ENCODE data around the gene CYP3A7. TPM values are rescaled to one million over a fixed set of nuclear protein-coding genes. Genes with fewer than 3 reads are reported as not detected.

Gene CYP3A7
- total RNA-seq, 1 experiment from 2014 or later: not detected

- no peaks in the 10 kb centered on the region for H3K36me3 Mint-ChIP-seq
- H3K9me3 Mint-ChIP-seq: no peaks in the 10 kb centered on the region
- POLR2A ChIA-PET: no interaction called here
- no peak for TF ChIP-seq ZMAT4 (CRISPR knock-in tag; IDR thresholded peaks at IDR 0.05)
- no peak for TF ChIP-seq NFATC4 (CRISPR knock-in tag; IDR thresholded peaks at IDR 0.05)
- TF ChIP-seq FOXP1 (CRISPR knock-in tag; IDR thresholded peaks at IDR 0.05; ENCODE audit: borderline replicate concordance): no peak
- no peak for TF ChIP-seq ZNF512 (CRISPR knock-in tag; IDR thresholded peaks at IDR 0.05; ENCODE audit: borderline replicate concordance)
- TF ChIP-seq RORB (CRISPR knock-in tag; IDR thresholded peaks at IDR 0.05): no peak
- no peak for TF ChIP-seq TEAD1 (CRISPR knock-in tag; IDR thresholded peaks at IDR 0.05)
- TF ChIP-seq, protein P1, sequence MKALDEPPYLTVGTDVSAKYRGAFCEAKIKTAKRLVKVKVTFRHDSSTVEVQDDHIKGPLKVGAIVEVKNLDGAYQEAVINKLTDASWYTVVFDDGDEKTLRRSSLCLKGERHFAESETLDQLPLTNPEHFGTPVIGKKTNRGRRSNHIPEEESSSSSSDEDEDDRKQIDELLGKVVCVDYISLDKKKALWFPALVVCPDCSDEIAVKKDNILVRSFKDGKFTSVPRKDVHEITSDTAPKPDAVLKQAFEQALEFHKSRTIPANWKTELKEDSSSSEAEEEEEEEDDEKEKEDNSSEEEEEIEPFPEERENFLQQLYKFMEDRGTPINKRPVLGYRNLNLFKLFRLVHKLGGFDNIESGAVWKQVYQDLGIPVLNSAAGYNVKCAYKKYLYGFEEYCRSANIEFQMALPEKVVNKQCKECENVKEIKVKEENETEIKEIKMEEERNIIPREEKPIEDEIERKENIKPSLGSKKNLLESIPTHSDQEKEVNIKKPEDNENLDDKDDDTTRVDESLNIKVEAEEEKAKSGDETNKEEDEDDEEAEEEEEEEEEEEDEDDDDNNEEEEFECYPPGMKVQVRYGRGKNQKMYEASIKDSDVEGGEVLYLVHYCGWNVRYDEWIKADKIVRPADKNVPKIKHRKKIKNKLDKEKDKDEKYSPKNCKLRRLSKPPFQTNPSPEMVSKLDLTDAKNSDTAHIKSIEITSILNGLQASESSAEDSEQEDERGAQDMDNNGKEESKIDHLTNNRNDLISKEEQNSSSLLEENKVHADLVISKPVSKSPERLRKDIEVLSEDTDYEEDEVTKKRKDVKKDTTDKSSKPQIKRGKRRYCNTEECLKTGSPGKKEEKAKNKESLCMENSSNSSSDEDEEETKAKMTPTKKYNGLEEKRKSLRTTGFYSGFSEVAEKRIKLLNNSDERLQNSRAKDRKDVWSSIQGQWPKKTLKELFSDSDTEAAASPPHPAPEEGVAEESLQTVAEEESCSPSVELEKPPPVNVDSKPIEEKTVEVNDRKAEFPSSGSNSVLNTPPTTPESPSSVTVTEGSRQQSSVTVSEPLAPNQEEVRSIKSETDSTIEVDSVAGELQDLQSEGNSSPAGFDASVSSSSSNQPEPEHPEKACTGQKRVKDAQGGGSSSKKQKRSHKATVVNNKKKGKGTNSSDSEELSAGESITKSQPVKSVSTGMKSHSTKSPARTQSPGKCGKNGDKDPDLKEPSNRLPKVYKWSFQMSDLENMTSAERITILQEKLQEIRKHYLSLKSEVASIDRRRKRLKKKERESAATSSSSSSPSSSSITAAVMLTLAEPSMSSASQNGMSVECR (CRISPR knock-in tag; IDR thresholded peaks at IDR 0.05; ENCODE audit: borderline replicate concordance): no peak
- TF ChIP-seq, protein P2, sequence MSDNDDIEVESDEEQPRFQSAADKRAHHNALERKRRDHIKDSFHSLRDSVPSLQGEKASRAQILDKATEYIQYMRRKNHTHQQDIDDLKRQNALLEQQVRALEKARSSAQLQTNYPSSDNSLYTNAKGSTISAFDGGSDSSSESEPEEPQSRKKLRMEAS (CRISPR knock-in tag; IDR thresholded peaks at IDR 0.05): no peak
- TF ChIP-seq GABPB1 (CRISPR knock-in tag; IDR thresholded peaks at IDR 0.05): no peak
- TF ChIP-seq TP53 (CRISPR knock-in tag; IDR thresholded peaks at IDR 0.05): no peak
- no peak for TF ChIP-seq GTF2I (CRISPR knock-in tag; conservative IDR thresholded peaks at IDR 0.05)
- TF ChIP-seq PREB (CRISPR knock-in tag; IDR thresholded peaks at IDR 0.05; ENCODE audit: borderline replicate concordance): no peak
- TF ChIP-seq NFYB (CRISPR knock-in tag; conservative IDR thresholded peaks at IDR 0.05; ENCODE audit: low read depth): no peak
- TF ChIP-seq ZNF219 (CRISPR knock-in tag; IDR thresholded peaks at IDR 0.05; ENCODE audit: borderline replicate concordance): no peak
- no peak for TF ChIP-seq USF2 (CRISPR knock-in tag; IDR thresholded peaks at IDR 0.05)
- no peak for TF ChIP-seq ZNF423 (CRISPR knock-in tag; IDR thresholded peaks at IDR 0.05)
- TF ChIP-seq, protein P3, sequence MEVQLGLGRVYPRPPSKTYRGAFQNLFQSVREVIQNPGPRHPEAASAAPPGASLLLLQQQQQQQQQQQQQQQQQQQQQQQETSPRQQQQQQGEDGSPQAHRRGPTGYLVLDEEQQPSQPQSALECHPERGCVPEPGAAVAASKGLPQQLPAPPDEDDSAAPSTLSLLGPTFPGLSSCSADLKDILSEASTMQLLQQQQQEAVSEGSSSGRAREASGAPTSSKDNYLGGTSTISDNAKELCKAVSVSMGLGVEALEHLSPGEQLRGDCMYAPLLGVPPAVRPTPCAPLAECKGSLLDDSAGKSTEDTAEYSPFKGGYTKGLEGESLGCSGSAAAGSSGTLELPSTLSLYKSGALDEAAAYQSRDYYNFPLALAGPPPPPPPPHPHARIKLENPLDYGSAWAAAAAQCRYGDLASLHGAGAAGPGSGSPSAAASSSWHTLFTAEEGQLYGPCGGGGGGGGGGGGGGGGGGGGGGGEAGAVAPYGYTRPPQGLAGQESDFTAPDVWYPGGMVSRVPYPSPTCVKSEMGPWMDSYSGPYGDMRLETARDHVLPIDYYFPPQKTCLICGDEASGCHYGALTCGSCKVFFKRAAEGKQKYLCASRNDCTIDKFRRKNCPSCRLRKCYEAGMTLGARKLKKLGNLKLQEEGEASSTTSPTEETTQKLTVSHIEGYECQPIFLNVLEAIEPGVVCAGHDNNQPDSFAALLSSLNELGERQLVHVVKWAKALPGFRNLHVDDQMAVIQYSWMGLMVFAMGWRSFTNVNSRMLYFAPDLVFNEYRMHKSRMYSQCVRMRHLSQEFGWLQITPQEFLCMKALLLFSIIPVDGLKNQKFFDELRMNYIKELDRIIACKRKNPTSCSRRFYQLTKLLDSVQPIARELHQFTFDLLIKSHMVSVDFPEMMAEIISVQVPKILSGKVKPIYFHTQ (CRISPR knock-in tag; IDR thresholded peaks at IDR 0.05): no peak
- TF ChIP-seq PRRX2 (CRISPR knock-in tag; IDR thresholded peaks at IDR 0.05): no peak
- TF ChIP-seq SP1 (CRISPR knock-in tag; conservative IDR thresholded peaks at IDR 0.05): no peak
- DNase-seq (ENCODE audit: low spot score) (no peak), ATAC-seq (no peak)
- no peak overlapping the region for H3K27ac Mint-ChIP-seq
- no peak overlapping the region for H3K4me3 Mint-ChIP-seq
- H3K27me3 Mint-ChIP-seq (ENCODE audit: low read depth): peaks cover 10% of the 10 kb centered on the region
- peaks cover 8% of the 10 kb centered on the region; the same call in 1 of the 2 replicates for H3K4me1 Mint-ChIP-seq
- CTCF ChIA-PET: no interaction called here
These were observed 45.0 kb upstream of the CYP3A7 start for GRCh38 chr7:99779949-99780348.

All from WTC11 (cell line).